Tibial artery (tissue), 4 donors: ENCODE measurements around the gene MAU2.
"Not testable (repeated sequence)": the region's sequence is repeated elsewhere in the genome, so short reads cannot be mapped to it uniquely, and the experiment has no call there.

Experiments
- DNase-seq, 2 donors: peaks; one replicate each; pipeline ENCODE4 v3.0.0-alpha.2; 2019
- H3K27ac ChIP-seq, 2 donors: fragments of 200-600 bp; sonication (generic) in 1 of 2; 1 replicate in 1 of 2; 2 replicates in 1 of 2; pipeline ENCODE4 v1.5.1; 2018 to 2019; ENCODE audit warnings: mild to moderate bottlenecking in 1 of 2
- H3K27me3 ChIP-seq, 2 donors: fragments of 200-600 bp; sonication (generic) in 1 of 2; one replicate each; pipeline versions ENCODE4 v1.5.1 to v1.6.0; 2016 to 2019
- H3K36me3 ChIP-seq, 3 donors: fragments of 200-600 bp; sonication (generic) in 2 of 3; one replicate each; pipeline ENCODE4 v1.5.1; 2016 to 2019; ENCODE audit warnings: mild to moderate bottlenecking in 2 of 3
- H3K4me1 ChIP-seq, 4 donors: fragments of 200-600 bp; sonication (generic) in 2 of 4; 1 replicate in 3 of 4; 2 replicates in 1 of 4; pipeline ENCODE4 v1.5.1; 2016 to 2019
- H3K4me3 ChIP-seq, 2 donors: fragments of 200-600 bp; sonication (generic) in 1 of 2; 1 replicate in 1 of 2; 2 replicates in 1 of 2; pipeline ENCODE4 v1.5.1; 2018 to 2019; ENCODE audit warnings: mild to moderate bottlenecking in 2 of 2
- H3K9me3 ChIP-seq, 3 donors: fragments of 200-600 bp; sonication (generic) in 1 of 3; one replicate each; pipeline ENCODE4 v1.5.1; 2016 to 2019
- CTCF ChIP-seq, 2 experiments: fragments of 200-600 bp in 1 of 2; fragments of 450-650 bp in 1 of 2; IDR thresholded peaks; one replicate each; pipeline ENCODE4 v1.5.1; 2017 to 2019; ENCODE audit warnings: antibody characterized with exemption in 2 of 2, mild to moderate bottlenecking in 1 of 2, moderate library complexity in 1 of 2
- intact Hi-C: fragments of 100-400 bp; cut with DNase I; formaldehyde crosslinking; loops from one replicate; pipeline ENCODE4 v1.15.0; 2023; ENCODE audit warnings: low total_unique reads

MAU2 gene

GRCh38 chr19:19347401-19348110 lies 26.9 kb downstream of the MAU2 start:
- TF ChIP-seq CTCF (IDR thresholded peaks at IDR 0.05) = no peak
- Histone ChIP-seq H3K36me3 (peaks cover 87 to 100% (median 97%) of the 10 kb centered on the region in 3 donors), H3K4me3 (no peak overlapping the region), H3K27me3 (no peaks in the 10 kb centered on the region), H3K9me3 (no peaks in the 10 kb centered on the region), H3K27ac (no peak overlapping the region), H3K4me1 (no peaks in the 10 kb centered on the region)
- DNase-seq = no peak
- intact Hi-C loops = no loop called here

- no peak for DNase-seq
- intact Hi-C loops = no loop called here
- Histone ChIP-seq H3K9me3 (no peaks in the 10 kb centered on the region), H3K4me1 (no peaks in the 10 kb centered on the region), H3K27me3 (no peaks in the 10 kb centered on the region), H3K4me3 (no peak overlapping the region), H3K27ac (no peak overlapping the region), H3K36me3 (peaks cover 90 to 100% (median 97%) of the 10 kb centered on the region in 3 donors)
- no peak for TF ChIP-seq CTCF (IDR thresholded peaks at IDR 0.05)
Observed at GRCh38 chr19:19348266-19348665, 27.6 kb downstream of the MAU2 start.

GRCh38 chr19:19349365-19349764 lies 28.7 kb downstream of the MAU2 start:
- DNase-seq = no peak
- intact Hi-C loops = no loop called here
- Histone ChIP-seq H3K4me1 (no peaks in the 10 kb centered on the region), H3K36me3 (peaks cover 90 to 100% (median 97%) of the 10 kb centered on the region in 3 donors), H3K4me3 (no peak overlapping the region), H3K9me3 (no peaks in the 10 kb centered on the region), H3K27ac (no peak overlapping the region), H3K27me3 (no peaks in the 10 kb centered on the region)
- TF ChIP-seq CTCF (IDR thresholded peaks at IDR 0.05) = no peak

- DNase-seq, H3K4me1 ChIP-seq, H3K9me3 ChIP-seq, intact Hi-C loops, H3K27me3 ChIP-seq, H3K27ac ChIP-seq, H3K4me3 ChIP-seq: not testable (repeated sequence)
- H3K36me3 ChIP-seq = peaks cover 91 to 100% (median 97%) of the 10 kb centered on the region in 3 donors
Observed at GRCh38 chr19:19350756-19351155, 30.1 kb downstream of the MAU2 start.

- intact Hi-C loops = no loop called here
- no peak overlapping the region for H3K4me3 ChIP-seq
- H3K27me3 ChIP-seq = no peaks in the 10 kb centered on the region
- DNase-seq = no peak
- TF ChIP-seq CTCF (IDR thresholded peaks at IDR 0.05) = no peak
- no peak overlapping the region for H3K27ac ChIP-seq
- H3K4me1 ChIP-seq = no peaks in the 10 kb centered on the region
- H3K36me3 ChIP-seq = peaks cover 82 to 100% (median 97%) of the 10 kb centered on the region in 3 donors
- H3K9me3 ChIP-seq = no peaks in the 10 kb centered on the region
Observed at GRCh38 chr19:19352823-19353222, 32.2 kb downstream of the MAU2 start.

- DNase-seq = no peak
- Histone ChIP-seq H3K9me3 (no peaks in the 10 kb centered on the region), H3K27me3 (no peaks in the 10 kb centered on the region), H3K4me1 (no peaks in the 10 kb centered on the region), H3K27ac (no peak overlapping the region), H3K36me3 (peaks cover 70 to 100% (median 90%) of the 10 kb centered on the region in 3 donors), H3K4me3 (no peak overlapping the region)
- intact Hi-C loops = no loop called here
- TF ChIP-seq CTCF (IDR thresholded peaks at IDR 0.05) = no peak
Observed at GRCh38 chr19:19354007-19354406, 33.4 kb downstream of the MAU2 start.
